Right renal pelvis (tissue), 4 donors: ENCODE measurements around the gene MAP3K14. TPM values are rescaled to one million over a fixed set of nuclear protein-coding genes. Genes with fewer than 3 reads are reported as not detected.

Experiments
- DNase-seq, 4 donors: peaks; one replicate each; pipeline ENCODE4 v3.0.0-alpha.2; 2013; ENCODE audit warnings: low read depth in 4 of 4, low spot score in 3 of 4, missing footprints in 1 of 4
- polyA plus RNA-seq, 4 donors: library from polyadenylated mRNA; unstranded; fragments of 120-200 nt; gene quantifications; one replicate each; pipeline ENCODE4 v1.2.1, GENCODE V29; 2013; ENCODE audit not compliant: insufficient read length in 4 of 4

MAP3K14 gene
- polyA plus RNA-seq, 4 donors, result 5.2 to 6.4 (median 5.7) TPM

GRCh38 chr17:45227101-45227925, 89.5 kb downstream of the MAP3K14 start:
- no peak for DNase-seq

- DNase-seq, result no peak
Measured at GRCh38 chr17:45226576-45226975, 90.2 kb downstream of the MAP3K14 start.

DNA sequence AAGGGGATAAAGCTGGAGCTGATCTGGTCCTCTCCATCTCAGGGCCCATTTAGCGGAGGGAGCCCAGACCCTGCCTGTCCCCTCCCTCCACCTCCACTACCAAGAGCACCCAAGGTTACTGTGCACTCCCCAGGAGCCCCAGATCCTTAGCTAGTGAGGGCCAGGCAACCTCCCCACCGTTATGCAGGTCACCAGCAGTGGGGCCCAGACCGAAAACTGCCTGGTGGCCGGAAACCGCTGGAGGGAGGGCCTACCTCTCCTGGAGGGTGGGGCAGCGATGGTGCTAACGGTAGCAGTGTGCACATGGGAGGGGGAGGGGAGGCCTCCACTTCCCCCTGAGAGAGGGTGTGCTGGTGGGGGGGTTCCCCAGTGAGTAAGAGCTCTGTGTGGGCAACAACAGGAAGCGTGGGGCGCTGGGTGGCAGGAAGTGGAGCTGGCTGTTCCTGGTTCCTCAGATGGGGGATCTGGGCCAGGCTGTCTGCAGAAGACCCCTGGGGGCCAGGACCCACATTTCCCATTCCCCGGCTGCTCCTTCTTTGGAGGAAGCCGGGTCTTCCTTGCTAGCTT, 90.8 kb downstream of the MAP3K14 start:
- no peak for DNase-seq

- DNase-seq, result no peak
Measured at GRCh38 chr17:45225051-45225700, 91.6 kb downstream of the MAP3K14 start.

DNA sequence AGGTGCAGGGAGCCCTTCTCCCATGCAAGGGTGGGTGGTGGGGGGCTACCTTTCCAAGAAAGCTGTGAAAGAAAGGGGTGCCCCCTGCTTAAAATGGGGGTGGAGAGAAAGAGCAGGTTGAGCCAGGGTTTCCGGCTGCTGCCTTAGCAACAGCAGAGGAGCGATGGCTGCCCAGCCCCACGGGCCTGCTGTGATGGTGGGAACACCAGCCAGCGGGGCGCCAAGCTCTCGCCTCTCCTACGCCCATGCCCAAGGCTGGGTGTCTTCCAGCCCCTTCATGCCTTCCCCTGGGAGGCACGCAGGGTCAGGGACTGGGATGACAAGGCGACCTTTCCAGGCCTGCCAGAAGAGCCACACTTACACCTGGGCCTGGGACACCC, 92.2 kb downstream of the MAP3K14 start:
- DNase-seq, result no peak

DNA sequence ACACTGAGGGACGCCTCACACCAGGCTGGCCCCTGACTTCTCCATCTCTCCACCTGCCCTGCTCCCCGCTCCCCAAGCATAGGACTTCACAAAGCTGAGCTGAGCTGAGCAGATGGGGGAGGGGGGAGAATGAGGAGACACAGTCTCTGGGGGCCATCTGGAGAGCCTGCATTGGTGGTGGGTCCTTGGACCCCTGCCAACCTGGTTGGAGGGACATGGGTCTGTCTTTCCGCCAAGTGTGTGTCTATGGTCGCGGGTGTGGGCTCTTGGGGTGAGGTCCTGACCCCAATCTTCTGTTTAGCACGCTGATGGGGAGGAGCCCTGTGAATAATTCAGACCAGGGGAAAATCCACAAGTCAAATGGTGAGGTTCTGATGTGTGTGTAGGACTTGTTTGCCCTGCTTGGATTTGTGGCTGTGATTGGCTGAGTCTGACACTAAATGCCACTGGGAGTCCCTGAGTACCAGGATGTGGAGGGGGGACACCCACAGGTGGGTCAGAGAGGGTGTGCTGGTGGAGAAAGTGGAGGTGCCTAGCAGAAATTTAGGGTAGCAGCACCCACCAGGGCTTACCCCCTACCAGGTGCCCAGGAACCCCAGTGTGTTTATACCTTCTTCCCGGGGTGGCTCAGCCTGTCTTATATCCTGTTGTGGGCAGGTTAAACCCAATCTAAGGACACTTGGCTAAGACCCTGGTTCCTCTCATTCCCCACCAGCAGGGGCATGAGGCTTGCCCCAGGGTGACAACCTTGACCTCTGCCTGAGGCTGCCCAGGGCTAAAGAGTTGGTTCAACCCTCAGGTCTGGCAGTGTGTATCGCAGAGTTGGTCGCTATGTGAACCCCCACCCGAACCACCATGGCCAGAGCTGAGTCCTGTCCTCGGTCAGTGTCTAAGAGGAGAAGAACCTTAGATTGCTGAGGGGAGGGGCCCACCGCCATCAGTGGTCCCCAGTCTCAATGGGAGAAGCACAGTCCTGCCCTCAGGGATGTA, 93.0 kb downstream of the MAP3K14 start:
- DNase-seq, result no peak

DNA sequence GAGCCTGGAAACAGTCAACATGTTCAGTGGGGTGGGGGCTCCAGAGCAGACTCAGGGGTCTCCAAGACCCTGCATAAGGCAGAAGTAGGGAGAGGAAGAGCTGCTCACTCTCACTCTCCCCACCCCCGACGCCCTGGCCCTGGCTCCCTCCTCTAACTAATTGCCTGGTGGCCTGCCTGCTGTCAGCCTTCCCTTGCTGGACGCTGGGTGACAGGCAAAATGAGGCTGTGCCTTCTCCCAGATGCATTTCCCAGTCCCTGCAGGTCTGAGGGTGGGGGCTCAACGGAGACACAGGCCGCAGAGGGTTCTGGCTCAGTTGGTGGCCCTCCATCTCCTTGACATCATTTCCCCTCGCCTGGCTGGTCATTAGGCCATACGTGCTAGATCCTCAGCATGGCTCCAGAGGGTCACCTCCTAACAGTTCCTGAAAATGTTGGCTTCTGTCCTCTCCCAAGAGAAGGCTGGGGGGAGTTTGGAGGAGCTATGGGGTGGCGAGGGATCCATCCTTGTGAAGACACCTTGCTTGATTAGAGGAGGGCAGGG, 93.8 kb downstream of the MAP3K14 start:
- DNase-seq, result no peak

GRCh38 chr17:45222289-45222995, 94.4 kb downstream of the MAP3K14 start:
- no peak for DNase-seq

- DNase-seq, result no peak
Measured at GRCh38 chr17:45222014-45222288, 94.9 kb downstream of the MAP3K14 start.

- DNase-seq, result no peak
Measured at GRCh38 chr17:45221081-45222013, 95.5 kb downstream of the MAP3K14 start, which contains the start of gene FMNL1. TSS of gene FMNL1 (plus strand) at chr17:45221885. CDS start at chr17:45222125, 240 bp downstream.

- no peak for DNase-seq
Measured at GRCh38 chr17:45220079-45220478, 96.7 kb downstream of the MAP3K14 start.

DNA sequence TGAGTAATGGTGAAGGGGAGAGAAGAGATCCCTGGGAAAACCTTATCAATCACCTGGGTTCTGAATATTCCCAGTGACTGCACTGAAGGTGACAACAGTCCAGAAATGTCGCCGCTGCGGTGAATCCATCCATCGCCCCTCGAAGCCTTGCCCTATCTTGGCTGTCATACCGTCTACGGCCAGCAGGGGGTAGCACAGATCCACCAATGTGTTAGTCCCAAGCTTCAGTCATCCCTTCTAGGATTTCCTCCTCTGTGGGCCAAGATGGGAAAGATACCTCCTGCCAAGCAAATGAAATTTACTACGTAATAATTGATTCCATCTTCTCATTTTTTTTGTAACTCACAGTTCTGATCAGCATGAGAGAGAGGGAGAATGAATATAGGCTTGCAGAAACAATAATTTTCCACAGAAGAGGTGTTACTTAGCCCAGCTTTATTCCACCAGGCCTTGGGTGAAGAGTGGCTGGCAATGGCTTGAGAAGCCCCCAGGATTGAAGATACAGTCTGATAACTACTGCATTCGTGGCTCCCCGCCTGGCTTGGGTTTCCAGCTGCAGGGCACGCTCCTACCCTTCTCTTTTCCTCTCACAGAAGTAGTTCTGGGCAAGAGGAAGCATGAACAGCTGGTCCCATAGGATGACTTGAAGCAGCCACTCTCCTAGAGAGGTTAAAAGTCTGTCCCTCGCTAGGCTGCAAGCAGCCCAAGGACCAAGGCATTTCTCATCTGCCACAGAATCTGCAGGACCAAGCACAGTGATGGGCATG, 97.7 kb downstream of the MAP3K14 start:
- DNase-seq, result peak; percentile 72 to 81 (median 78)

Other genes with a start within 250 kb of the MAP3K14 start
- gene PLCD3, start 184.5 kb downstream of the MAP3K14 start, polyA plus RNA-seq, result 10 to 100 TPM; 24.3 to 38.3 (median 27.9) TPM
- 10 to 100 TPM; 12.4 to 15.4 (median 13.5) TPM for gene ACBD4, start 181.3 kb downstream of the MAP3K14 start, polyA plus RNA-seq
- 10 to 100 TPM; 41.5 to 47.5 (median 42.9) TPM for gene HEXIM1, start 168.5 kb downstream of the MAP3K14 start, polyA plus RNA-seq
- 10 to 100 TPM; 12.8 to 16.5 (median 13.5) TPM for gene HEXIM2, start 155.1 kb downstream of the MAP3K14 start, polyA plus RNA-seq
- gene FMNL1, start 95.1 kb downstream of the MAP3K14 start, polyA plus RNA-seq, result 1 to 10 TPM; 5.3 to 8.1 (median 5.9) TPM
- gene SPATA32, start 54.9 kb downstream of the MAP3K14 start, polyA plus RNA-seq, result under 1 TPM in 3 of 4 donors, not detected in 1; 0.13 to 0.19 (median 0.17) TPM
- 10 to 100 TPM; 13.2 to 18.2 (median 14.8) TPM for gene ARHGAP27, start 115.8 kb upstream of the MAP3K14 start, polyA plus RNA-seq
- gene PLEKHM1, start 173.7 kb upstream of the MAP3K14 start, polyA plus RNA-seq, result 10 to 100 TPM; 11.3 to 16.8 (median 14.7) TPM